HepG2 (cell line): ENCODE measurements around the gene PIMREG. TPM values are rescaled to one million over a fixed set of nuclear protein-coding genes. Genes with fewer than 3 reads are reported as not detected.

Source experiments
- CEBPB ChIP-seq: IDR thresholded peaks from 2 replicates; pipeline ENCODE4 v1.6.1; 2011; ENCODE audit warnings: low read depth, low read length, improper control_type of control experiment, borderline replicate concordance
- CREB1 ChIP-seq, 2 experiments: fragments of 450-650 bp in 1 of 2; IDR thresholded peaks; 2 replicates each; pipeline ENCODE4 v1.6.1; 2016 to 2017; ENCODE audit warnings: control low read depth in 1 of 2, mild to moderate bottlenecking in 1 of 2, missing compliant biosample characterization in 1 of 2, missing genetic modification characterization in 1 of 2
- DMTF1 ChIP-seq: sonication (generic); formaldehyde crosslinking; IDR thresholded peaks from 2 replicates; pipeline ENCODE4 v1.4.0; 2020; ENCODE audit warnings: mild to moderate bottlenecking, missing genetic modification reagents
- E2F1 ChIP-seq: sonication (generic); formaldehyde crosslinking; IDR thresholded peaks from 2 replicates; pipeline ENCODE4 v1.5.0; 2020; ENCODE audit warnings: missing genetic modification reagents
- GFI1 ChIP-seq: sonication (generic); formaldehyde crosslinking; IDR thresholded peaks from 2 replicates; pipeline ENCODE4 v1.5.0; 2020; ENCODE audit warnings: missing genetic modification reagents, mild to moderate bottlenecking, borderline replicate concordance
- HNF1A ChIP-seq, 2 experiments: sonication (generic) in 1 of 2; formaldehyde crosslinking in 1 of 2; IDR thresholded peaks; 2 replicates each; pipeline versions ENCODE4 v1.4.0 to v1.6.1; 2016 to 2020; ENCODE audit warnings: borderline replicate concordance in 1 of 2, low read depth in 1 of 2, mild to moderate bottlenecking in 1 of 2, missing genetic modification reagents in 1 of 2
- MAFK ChIP-seq, 2 experiments: IDR thresholded peaks in 1 of 2; conservative IDR thresholded peaks in 1 of 2; 2 replicates each; pipeline ENCODE4 v1.6.1; 2011; ENCODE audit warnings: improper control_type of control experiment in 2 of 2, low read length in 2 of 2
- MLLT10 ChIP-seq: sonication (generic); formaldehyde crosslinking; IDR thresholded peaks from 2 replicates; pipeline ENCODE4 v1.4.0; 2020; ENCODE audit warnings: missing genetic modification reagents
- MYPOP ChIP-seq: sonication (generic); formaldehyde crosslinking; IDR thresholded peaks from 2 replicates; pipeline ENCODE4 v1.8.1; 2023; ENCODE audit warnings: mild to moderate bottlenecking, moderate library complexity, missing genetic modification reagents
- PAF1 ChIP-seq: IDR thresholded peaks from 2 replicates; pipeline ENCODE4 v1.6.1; 2016; ENCODE audit warnings: missing genetic modification reagents, missing compliant biosample characterization
- RXRA ChIP-seq: sonication (generic); formaldehyde crosslinking; IDR thresholded peaks from 2 replicates; pipeline ENCODE4 v1.5.1; 2020; ENCODE audit warnings: missing genetic modification reagents
- SNAPC5 ChIP-seq: sonication (generic); formaldehyde crosslinking; IDR thresholded peaks from 2 replicates; pipeline ENCODE4 v1.8.1; 2023; ENCODE audit warnings: mild to moderate bottlenecking, missing genetic modification reagents, borderline replicate concordance
- SNRNP70 ChIP-seq: fragments of 200-400 bp; formaldehyde crosslinking; IDR thresholded peaks from 2 replicates; pipeline ENCODE4 v1.6.1; 2017; ENCODE audit warnings: mild to moderate bottlenecking, low read depth, low read length, moderate library complexity
- SRSF4 ChIP-seq: fragments of 200-400 bp; formaldehyde crosslinking; IDR thresholded peaks from one replicate; pipeline ENCODE4 v1.6.1; 2018; ENCODE audit warnings: mild to moderate bottlenecking, low read depth, low read length, moderate library complexity; ENCODE audit not compliant: poor library complexity, severe bottlenecking
- ZMYM2 ChIP-seq: sonication (generic); formaldehyde crosslinking; IDR thresholded peaks from 2 replicates; pipeline ENCODE4 v1.8.0; 2022; ENCODE audit warnings: mild to moderate bottlenecking, missing genetic modification reagents
- ZNF205 ChIP-seq: IDR thresholded peaks from 2 replicates; pipeline ENCODE4 v1.6.1; 2018; ENCODE audit warnings: missing biosample characterization, missing genetic modification reagents
- ZNF263 ChIP-seq: sonication (generic); formaldehyde crosslinking; IDR thresholded peaks from 2 replicates; pipeline ENCODE4 v1.4.0; 2020; ENCODE audit warnings: missing genetic modification reagents
- ZNF350 ChIP-seq: sonication (generic); formaldehyde crosslinking; IDR thresholded peaks from 2 replicates; pipeline ENCODE4 v1.4.0; 2020; ENCODE audit warnings: mild to moderate bottlenecking, low read depth, missing genetic modification reagents, borderline replicate concordance
- polyA plus RNA-seq, 8 experiments: library from polyadenylated mRNA; depleted of rRNA in 3 of 8; stranded (reverse) in 7 of 8; unstranded in 1 of 8; fragments of >200 nt; fragmentation: Illumina TruSeq in 4 of 8; extraction: Trizol in 4 of 8; gene quantifications; 2 replicates each; pipeline versions ENCODE4 v1.2.1 to v1.2.3, GENCODE V29; 2011 to 2016; ENCODE audit warnings: low read depth in 4 of 8, missing spikeins in 1 of 8, mixed read lengths in 1 of 8; ENCODE audit not compliant: insufficient read depth in 1 of 8
- total RNA-seq, 5 experiments: library from RNA; depleted of rRNA; stranded (reverse); fragments of >200 nt; fragmentation: Illumina TruSeq; extraction: Trizol; gene quantifications; 2 replicates each; pipeline ENCODE4 v1.2.3, GENCODE V29; 2016; ENCODE audit warnings: low read depth in 1 of 5

PIMREG gene
- total and polyA plus RNA-seq, 2 of the 13 experiments (the other 11 are each of a cell fraction or from before 2014, with no cell fraction given), result 15.6 to 30.3 TPM

- TF ChIP-seq E2F1 (peak; percentile 69; the same call in 1 of the 2 replicates), HNF1A (IDR thresholded peaks at IDR 0.05; ENCODE audit: low read depth) (no peak), HNF1A (CRISPR knock-in tag; IDR thresholded peaks at IDR 0.05; ENCODE audit: borderline replicate concordance) (peak; percentile 66; the same call in 1 of the 2 replicates), DMTF1 (CRISPR knock-in tag) (no peak), RXRA (CRISPR knock-in tag) (no peak), GFI1 (no peak), SNAPC5 (peak; percentile 80; the same call in 1 of the 2 replicates), ZNF205 (no peak), MLLT10 (CRISPR knock-in tag) (no peak), PAF1 (no peak), CREB1 (IDR thresholded peaks at IDR 0.05) (peak; percentile 37; the same call in 1 of the 2 replicates), CREB1 (CRISPR knock-in tag; IDR thresholded peaks at IDR 0.05) (peak; percentile 64; the same call in 1 of the 2 replicates), MYPOP (peak; percentile 64), ZMYM2 (CRISPR knock-in tag) (no peak), SRSF4 (no peak), SNRNP70 (no peak), ZNF350 (CRISPR knock-in tag) (peak; percentile 70; the same call in 1 of the 2 replicates), ZNF263 (peak; percentile 33; the same call in 1 of the 2 replicates), MAFK (conservative IDR thresholded peaks at IDR 0.05 in 1 of 2, IDR thresholded peaks at IDR 0.05 in 1 of 2; ENCODE audit: low read length in 2 of 2) (no peak), CEBPB (no peak)
Measured at GRCh38 chr17:6443692-6444570, at the start of gene PIMREG (continued).
